HG03045 (cell line): ENCODE results near the gene TYK2.
"Not testable (repeated sequence)": the region's sequence is repeated elsewhere in the genome, so short reads cannot be mapped to it uniquely, and the experiment has no call there.

Source experiments
- ATAC-seq: cut with Tn5 transposase; IDR thresholded peaks from one replicate; pipeline ENCODE4 v1.9.1; 2021; ENCODE audit warnings: mild to moderate bottlenecking, moderate library complexity; ENCODE audit not compliant: unreplicated experiment

The TYK2 gene

DNA sequence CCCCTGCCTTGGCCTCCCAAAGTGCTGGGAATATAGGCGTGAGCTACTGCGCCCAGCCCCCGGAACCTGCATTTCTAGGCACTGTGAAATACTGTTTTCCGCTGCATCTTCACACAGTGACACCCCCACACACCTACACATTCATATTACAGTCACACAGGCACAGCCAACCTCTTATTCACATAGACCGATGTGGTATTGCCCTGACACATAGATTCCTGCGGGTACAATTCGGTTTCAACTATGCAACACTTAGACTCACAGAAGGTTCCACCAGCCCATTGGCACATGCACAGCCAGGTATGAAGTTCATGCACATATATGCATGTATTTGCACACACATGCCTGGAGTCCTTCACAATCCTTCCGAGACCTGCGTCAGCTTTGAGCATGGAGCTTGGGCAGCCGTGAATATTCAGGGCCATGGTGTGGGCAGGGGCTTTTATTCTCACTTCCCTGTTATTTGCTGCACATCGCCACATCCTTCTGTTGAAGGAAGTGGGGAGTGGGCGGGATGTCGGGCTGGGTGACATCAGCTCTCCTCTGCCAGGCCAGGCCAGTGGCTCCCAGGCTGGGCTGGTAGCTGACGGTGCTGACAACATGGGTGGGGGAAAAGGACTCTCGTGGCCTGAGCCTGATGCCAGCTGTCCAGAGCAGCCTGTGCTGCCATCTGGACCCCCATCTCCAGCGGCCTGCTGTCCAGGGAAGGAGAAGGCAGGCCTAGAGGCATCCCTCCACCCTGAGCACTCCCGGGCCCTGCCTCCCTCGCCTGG is 28.3 kb upstream of the TYK2 start:
- ATAC-seq, result no peak

DNA sequence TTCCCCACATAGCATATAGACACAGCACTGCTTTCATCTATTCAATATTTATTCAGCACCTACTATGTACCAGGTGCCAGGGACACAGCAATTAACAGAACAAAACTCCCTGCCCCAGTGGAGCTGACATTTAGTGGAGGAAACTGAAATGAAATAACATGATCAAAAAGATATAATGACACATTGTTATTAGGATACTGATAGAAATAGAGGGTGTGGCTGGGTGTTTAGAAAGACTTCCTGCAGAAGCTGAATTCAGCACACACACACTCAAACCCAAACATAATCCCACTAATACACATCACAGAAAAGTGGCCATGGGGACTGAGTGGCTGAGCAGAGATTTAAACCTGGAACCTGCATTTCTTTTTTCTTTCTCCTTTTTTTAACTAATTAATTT is 26.7 kb upstream of the TYK2 start:
- ATAC-seq, result no peak

DNA sequence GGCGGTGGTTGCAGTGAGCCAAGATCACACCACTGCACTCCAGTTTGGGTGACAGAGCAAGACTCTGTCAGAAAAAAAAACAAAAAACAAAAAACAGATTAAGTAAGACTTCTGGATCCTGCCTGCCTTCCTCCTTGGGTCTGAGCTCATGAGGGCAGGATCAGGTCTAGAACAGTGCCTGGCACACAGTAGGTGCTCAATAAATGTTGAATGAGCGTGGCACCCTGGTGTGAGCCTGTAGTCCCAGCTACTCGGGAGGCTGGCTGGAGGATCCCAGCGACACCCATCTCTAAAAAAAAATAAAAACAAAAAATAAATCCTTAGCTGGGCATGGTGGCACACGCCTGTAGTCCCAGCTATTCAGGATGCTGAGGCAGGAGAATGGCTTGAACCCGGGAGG is 25.8 kb upstream of the TYK2 start:
- no peak for ATAC-seq

DNA sequence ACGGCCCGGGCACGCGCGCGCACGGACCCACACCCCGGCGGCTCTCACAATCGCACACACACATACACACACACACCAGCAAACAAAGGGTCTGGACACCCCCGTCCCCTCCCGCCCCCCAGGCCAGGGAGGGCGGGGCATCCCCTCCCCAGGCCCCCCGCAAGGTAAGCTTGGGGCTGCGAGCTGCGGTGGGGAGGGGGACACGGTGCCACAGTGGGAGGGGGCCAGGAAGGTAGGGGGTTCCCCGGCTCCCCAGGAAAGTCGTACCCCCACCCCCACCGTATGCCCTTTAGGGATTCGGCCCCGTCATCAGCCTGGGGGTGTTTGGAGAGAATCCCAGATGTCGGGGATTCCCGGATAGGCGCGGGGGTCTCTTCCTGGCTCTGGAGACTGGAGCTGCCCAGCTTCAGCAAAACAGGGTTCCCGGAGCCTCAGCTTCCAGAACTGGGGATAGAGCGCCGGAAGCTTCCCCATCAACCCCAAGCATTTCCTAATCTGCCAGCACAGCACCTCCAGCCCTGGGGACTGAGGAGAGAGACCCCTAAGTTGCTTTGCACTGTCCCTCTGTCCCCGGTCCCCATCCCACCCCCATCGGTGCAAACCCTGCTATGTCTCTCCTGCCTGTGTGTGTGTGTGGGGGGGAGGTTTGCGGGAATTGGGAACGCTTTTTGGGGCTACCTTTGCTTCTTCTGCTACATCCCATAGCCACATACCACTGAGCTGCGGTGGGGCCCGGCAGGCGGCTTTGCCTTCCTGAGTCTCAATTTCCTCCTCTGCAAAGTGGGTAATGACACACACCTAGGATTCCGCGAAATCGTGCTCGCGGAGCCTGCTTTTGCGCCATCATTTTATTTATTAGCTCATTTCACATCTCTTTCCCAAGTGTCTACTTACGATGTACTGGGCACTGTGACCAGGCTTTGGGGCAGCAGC is 24.8 kb upstream of the TYK2 start:
- ATAC-seq, result no peak

DNA sequence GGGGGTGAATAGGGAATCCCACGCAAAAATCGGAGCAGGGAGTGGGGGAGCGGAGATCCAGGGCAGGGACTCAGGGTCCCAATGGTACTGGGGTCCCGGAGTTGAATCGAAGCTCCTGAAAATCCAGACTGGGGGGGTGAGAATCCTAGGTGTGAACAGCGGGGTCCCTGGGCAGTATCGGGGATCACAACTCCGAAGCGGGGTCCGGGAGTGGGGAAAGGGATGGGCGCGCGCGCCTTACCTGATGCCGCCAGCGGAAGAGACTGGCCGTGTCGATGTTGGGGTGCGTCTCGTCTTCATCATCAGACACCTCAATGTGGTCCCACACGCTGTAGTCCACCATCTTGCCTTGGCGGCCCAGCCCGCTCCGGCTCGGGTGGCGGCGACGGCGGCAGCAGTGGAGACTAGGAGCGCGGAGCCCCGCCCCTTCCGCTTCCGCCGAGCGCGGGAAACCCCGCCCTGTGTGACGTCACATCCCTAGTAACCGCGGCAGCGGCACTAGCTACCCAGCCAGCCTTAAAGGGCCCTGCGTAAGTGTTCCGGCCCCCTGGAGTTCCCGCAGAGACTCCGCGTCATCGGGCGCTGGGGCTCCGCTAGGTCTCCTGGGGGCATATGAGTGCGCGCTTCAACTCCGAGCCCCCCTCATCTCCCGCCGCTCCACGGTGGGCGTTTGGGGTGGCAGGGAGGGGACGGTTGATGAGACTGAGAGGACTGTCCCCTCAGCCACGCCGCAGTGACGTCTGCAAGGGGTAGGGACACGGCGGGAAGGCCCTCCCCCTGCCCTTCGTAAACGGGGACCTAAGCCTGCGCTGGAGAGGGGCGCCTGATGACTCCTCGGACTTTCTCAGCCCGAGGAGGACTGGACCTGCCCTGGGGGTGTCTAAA is 23.0 kb upstream of the TYK2 start, which contains the start of gene CDC37:
Gene CDC37 (minus strand): TSS at position 406 of the 885 bp plus-strand sequence. CDS start 63 bp downstream, at position 343.
- peak; percentile 82 for ATAC-seq

DNA sequence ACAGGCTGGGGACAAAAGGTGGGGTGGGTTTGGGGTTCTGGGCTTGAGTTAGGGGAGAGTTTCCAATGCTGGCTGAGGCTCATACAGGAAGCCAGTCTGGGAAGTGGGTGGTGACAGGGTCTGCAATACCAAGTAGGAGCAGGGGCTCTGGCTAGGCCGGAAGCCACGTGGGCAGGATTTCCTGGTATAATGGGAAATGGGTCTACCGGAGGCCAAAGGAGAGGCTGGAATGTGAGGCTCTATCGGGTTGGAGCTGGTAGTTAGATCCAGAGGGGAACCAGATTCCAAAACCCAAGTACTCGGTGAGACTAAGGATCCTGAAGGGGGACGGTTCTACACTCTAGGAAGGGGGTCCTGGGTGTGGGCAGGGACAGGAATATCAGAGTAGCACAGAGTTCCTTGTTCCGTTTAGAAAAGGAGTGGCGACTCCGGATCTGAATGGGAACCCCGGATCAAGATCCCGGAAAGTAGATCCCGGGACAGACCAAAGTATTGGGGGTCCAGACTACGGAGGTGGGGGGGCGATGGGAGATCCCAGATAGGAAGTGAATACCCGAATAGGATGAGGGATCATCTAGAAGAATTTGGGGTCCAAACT is 22.2 kb upstream of the TYK2 start:
- no peak for ATAC-seq

DNA sequence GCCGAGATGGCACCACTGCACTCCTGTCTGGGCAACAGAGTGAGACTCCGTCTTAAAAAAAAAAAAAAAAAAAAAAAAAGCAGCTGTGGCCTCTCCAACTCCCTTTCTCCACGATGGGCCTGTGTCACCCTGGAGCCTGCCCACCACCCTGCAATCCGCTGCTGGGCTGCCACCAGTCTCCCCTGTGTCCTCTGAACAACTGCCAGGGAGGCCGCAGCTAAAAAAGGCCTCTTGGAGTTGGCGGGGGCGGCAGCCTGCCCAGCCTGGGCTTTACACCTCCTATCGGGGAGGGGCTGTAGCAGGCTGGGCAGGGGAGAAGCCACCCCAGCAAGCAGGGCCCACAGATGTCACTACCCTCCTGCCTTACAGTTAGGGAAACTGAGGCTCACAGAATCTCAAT is 19.5 kb upstream of the TYK2 start:
- ATAC-seq, result no peak

DNA sequence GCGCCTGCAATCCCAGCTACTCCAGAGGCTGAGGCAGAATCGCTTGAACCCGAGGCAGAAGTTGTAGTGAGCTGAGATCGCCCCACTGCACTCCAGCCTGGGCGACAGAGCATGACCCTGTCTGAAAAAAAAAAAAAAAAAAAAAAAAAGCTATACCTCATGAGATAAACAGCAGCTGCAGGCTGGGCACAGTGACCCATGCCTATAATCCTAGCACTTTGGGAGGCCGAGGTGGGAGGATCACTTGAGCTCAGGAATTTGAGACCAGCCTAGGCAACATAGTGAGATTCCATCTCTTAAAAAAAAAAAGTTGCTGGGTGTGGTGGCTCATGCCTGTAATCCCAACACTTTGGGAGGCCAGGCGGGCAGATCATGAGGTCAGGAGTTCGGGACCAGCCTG is 19.0 kb upstream of the TYK2 start:
- not testable (repeated sequence) for ATAC-seq

DNA sequence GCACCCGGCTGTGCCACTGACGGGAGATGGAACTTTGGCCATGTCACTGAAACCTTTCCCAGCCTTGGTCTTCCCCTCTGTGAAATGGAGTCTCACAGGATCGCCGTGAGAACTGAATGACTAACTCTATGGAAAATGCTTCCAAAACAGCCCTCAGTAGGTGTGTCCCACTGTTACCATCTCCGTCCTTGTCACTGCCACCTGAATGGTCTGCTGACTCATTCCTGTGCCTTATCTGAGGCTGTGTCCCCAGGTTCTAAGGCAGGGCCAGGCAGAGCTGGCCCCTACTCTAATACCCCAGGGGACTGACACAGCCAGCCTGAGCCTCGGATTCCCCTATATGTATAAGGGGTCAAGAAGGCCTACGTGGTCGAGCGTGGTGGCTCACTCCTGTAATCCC is 18.4 kb upstream of the TYK2 start:
- ATAC-seq, result no peak

DNA sequence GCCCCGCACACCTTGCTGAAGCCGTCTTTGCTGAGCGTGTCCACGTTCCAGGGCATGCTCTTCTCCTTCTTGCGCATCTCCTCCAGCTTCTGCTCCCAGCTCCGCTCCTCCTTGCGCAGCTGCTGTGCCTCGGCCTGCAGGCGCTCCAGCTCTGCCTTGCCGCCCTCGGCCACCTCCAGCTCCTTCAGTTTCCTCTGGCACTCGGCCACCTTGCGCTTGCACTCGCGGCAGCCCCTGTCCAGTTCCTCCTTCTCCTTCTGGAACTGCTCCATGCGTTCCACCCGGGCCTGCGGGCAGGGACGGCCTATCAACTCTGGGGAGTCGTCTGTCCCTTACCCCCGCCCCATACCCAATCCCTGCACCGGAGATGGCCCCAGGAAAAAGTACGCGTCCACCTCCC is 15.5 kb upstream of the TYK2 start:
- no peak for ATAC-seq

DNA sequence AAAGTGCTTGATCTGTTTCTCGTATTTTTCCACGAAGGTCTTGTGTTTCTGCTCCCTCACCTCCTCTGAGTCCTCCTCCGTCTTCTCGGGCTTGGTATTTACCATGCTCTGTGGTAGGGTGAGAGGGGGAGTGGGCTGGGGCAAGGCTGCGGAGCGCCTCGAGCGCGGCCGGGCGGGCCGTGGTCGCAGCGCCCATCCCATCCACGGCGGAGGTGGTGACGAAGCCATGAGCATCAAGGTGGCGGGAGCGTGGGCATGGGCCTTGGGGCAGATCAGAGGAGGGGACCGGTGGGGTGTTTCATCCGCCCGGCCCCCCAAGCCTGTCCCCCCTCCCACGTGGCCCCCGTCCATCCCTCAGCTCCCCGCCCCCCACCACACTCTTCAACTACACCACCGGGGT is 15.1 kb upstream of the TYK2 start:
- ATAC-seq, result no peak

DNA sequence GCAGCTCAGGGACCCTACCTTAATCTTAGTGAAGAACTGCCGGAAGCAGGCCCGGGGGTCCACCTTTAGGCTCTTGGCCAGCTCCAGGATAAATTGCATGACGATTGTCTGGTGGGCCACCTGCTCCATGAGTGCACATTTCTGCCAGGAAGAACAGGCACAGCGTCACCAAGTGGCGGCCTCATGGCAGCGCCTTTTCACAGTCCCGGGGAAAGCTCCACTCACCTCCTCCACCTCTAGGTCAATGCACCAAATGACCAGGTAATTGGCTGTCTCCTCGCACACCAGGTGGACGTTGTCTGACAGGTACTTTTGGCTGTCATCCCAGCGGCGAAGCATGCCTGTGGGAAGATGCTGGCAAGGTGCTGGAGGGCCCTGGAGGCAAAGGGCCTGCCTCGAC is 14.6 kb upstream of the TYK2 start:
- ATAC-seq, result no peak

DNA sequence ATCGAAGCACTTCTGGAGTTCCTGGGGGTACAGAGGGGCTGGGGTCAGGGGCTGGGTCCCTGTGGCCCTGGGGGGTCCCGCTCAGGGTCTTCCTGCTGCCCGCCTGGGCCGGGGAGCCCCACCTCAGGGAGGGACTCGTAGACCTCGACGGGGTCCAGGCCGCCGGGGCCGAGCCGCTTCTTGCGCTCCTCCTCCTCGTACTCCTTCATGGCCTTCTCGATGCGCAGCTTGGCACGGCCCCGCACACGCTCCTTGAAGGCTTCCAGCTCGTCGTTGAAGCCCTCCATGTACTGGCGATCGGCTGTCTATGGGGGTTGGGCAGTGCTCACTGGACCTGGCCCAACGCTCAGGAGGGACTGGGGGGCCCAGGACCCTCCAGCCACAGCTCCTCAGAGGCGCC is 12.8 kb upstream of the TYK2 start:
- ATAC-seq, result no peak

DNA sequence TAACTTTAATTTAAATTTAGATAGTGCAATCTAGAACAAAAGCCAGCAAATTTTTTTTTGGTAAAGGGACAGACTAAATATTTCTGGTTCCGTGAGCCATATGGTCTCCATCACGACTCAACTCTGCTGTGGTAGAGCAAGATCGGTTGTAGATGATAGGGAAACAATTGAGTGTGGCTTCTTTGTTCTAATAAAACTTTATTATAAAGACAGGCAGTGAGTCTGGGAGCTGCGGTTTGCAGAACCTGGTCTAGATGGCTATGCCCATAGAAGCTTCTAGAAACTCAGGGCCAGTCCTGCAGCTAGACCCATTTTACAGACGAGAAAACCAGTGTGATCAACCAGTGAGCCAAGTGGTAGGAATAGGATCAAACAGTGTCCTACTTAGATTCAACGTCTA is 11.7 kb upstream of the TYK2 start:
- no peak for ATAC-seq

DNA sequence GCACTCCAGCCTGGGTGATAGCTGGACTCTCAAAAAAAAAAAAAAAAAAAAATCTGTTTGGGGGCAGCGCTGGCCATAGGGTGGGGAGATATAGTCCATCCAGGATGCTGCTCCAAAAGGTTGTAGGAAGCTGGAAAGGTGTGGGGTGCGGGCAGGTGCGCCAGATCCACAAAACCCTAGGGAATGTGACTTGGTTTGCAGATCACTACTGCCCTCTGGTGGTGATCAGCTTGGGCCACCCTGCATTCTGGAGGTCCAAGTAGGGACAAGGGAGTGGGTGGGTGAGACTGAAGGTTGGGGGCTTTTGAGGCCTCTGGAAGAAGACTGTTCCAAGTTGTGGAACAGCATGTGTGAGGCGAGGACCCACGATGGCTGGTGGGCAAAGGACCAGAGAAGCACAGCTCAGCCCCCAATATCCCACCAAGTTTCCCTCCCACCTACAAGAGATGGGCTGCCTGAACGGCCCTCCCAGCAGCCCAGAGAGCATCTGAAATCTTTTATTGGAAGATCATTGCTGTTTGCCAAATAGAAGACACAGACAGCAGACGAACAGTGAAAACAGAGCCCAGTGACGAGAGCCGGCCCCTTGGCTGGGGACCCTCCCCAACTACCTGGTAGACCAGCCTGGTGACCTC is 10.4 kb upstream of the TYK2 start:
- no peak for ATAC-seq

DNA sequence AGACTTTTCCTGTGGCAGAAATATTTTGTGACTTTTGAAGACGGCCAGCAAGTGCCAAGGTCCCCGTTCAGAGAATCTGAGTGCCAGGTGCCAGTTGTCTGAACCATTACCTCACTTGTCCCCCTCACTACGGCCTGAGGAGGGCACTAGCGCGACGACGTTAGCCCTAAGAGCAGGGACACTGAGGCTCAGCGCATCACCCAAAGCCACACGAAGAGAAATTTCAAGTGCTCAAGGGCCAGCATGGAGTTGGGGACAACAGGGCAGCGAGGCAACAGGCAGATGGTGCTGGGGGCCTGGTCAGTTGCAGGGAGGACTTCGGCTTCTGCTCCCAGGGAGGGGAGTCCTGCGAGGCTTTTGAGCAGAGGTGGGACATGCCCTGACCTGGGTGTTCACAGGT is 9.5 kb upstream of the TYK2 start:
- ATAC-seq, result no peak

DNA sequence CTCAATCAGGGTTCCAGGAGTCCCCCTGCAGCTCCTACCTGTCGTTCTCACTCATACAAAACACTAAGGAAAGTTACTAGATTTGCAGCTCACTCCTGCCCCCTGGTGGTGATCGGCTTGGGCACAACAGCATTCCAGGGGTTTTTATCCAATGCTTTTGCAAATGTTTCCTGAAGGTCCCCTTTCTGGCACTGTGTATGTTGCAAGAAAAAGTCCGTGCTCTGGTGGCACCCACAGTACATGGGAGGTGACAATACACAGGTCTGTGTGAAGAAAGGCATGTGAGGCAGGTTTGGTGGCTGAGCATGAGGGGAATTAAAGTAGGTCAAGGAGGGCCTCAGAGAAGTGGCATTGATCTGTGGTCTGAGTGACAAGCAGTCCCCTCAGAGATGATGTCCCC is 8.6 kb upstream of the TYK2 start:
- no peak for ATAC-seq

DNA sequence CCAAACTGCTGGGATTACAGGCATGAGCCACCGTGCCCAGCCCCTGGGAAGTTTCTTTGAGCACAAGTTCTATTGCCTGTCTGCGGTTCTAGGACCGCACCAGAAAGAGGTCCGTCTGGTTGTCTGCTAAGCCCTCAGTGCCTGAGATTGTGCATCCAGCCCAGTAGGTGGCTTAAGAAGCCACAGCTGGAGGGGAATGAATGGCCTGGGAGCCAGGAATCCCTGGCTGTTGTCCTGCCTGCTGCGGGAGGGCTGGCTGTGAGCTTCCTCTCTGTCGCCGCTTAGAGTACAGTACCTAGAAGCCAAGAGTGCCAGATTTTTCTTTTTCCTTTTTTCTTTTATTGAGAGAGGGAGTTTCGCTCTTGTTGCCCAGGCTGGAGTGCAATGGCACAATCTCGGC is 4.2 kb upstream of the TYK2 start:
- no peak for ATAC-seq

DNA sequence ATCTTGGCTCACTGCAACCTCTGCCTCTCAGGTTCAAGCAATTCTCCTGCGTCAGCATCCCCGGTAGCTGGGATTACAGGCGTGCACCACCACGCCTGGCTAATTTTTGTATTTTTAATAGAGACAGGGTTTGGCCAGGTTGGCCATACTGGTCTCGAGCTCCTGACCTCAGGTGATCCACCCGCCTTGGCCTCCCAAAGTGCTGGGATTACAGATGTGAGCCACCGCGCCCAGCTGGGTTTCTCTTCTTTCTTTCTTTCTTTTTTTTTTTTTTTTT is 2.8 kb upstream of the TYK2 start:
- not testable (repeated sequence) for ATAC-seq

DNA sequence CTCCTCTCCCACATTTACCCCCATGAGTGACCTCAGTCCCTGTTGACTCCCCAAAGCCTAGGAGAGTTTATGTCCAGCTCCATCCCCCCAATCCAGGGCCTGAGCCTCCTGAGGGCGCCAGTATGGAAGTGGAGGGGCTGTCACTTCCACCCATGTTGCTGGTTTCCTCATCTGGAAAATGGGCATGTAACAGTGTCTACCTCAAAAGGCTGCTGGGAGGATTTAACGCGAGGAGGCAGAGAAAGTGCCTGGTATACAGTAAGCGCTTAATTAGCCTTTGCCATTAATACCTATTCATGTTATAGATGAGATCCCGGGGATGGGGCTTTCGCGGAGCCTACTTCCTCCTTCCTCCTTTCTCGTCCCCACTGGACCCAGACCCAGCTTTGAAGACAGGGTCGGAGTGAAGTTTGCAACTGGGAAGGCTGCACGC is 476 bp downstream of the TYK2 start:
- no peak for ATAC-seq
